ENCODE measurements around the gene KRT222.

The KRT222 gene

DNA sequence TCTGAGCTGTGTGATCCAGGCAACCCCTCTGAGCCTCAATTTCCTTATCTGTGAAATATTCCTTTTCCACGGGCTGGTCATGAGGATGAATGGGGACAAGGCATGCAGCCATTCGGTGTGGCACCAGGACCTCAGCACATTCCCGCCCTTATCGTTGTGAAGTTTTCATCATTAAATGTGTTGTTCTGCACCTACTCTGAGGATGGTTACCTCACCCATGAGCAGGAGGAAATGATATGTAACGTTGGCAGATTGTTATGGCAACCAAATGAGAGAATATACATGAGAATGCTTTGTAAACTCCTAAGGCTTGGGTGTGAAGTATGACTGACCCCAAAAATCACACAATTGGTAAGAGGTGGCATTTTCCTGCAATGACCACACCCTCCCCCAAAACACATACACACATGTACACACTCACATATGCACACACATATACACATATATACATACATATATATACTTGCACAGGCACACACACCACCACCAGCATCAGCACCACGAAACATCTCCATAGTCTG lies 56.9 kb downstream of the KRT222 start:
- Histone ChIP-seq H3K27me3 (ENCODE audit: insufficient read depth, low read depth, severe bottlenecking) (peaks cover 61% of the 10 kb centered on the region), H3K9me3 (ENCODE audit: severe bottlenecking) (no peaks in the 10 kb centered on the region), H3K4me3 (ENCODE audit: low read depth, low read length) (no peak overlapping the region), H3K27ac (no peak overlapping the region), H3K36me3 (no peaks in the 10 kb centered on the region)
- no peak for DNase-seq
- no peak for TF ChIP-seq CTCF (IDR thresholded peaks at IDR 0.05; ENCODE audit: low read depth, low read length)

- no peaks in the 10 kb centered on the region for H3K9me3 ChIP-seq (ENCODE audit: severe bottlenecking)
- no peak for TF ChIP-seq CTCF (IDR thresholded peaks at IDR 0.05; ENCODE audit: low read depth, low read length)
- no peak overlapping the region for H3K4me3 ChIP-seq (ENCODE audit: low read depth, low read length)
- no peaks in the 10 kb centered on the region for H3K36me3 ChIP-seq
- peaks cover 56% of the 10 kb centered on the region for H3K27me3 ChIP-seq (ENCODE audit: insufficient read depth, low read depth, severe bottlenecking)
- no peak for DNase-seq
- H3K27ac ChIP-seq = no peak overlapping the region
Measured at GRCh38 chr17:40607641-40608040, 57.3 kb downstream of the KRT222 start.

- no peak for TF ChIP-seq CTCF (IDR thresholded peaks at IDR 0.05; ENCODE audit: low read depth, low read length)
- Histone ChIP-seq H3K27me3 (ENCODE audit: insufficient read depth, low read depth, severe bottlenecking) (peaks cover 47% of the 10 kb centered on the region), H3K27ac (no peak overlapping the region), H3K4me3 (ENCODE audit: low read depth, low read length) (no peak overlapping the region), H3K9me3 (ENCODE audit: severe bottlenecking) (no peaks in the 10 kb centered on the region), H3K36me3 (no peaks in the 10 kb centered on the region)
- no peak for DNase-seq
Measured at GRCh38 chr17:40606548-40607353, 58.2 kb downstream of the KRT222 start.

GRCh38 chr17:40605306-40605705 lies 59.7 kb downstream of the KRT222 start:
- Histone ChIP-seq H3K4me3 (ENCODE audit: low read depth, low read length) (no peak overlapping the region), H3K27me3 (ENCODE audit: insufficient read depth, low read depth, severe bottlenecking) (peaks cover 42% of the 10 kb centered on the region), H3K27ac (no peak overlapping the region), H3K36me3 (no peaks in the 10 kb centered on the region), H3K9me3 (ENCODE audit: severe bottlenecking) (no peaks in the 10 kb centered on the region)
- TF ChIP-seq CTCF (IDR thresholded peaks at IDR 0.05; ENCODE audit: low read depth, low read length) = no peak
- DNase-seq = no peak
